ENCODE data around the gene MRPL2.

The MRPL2 gene
- total RNA-seq, result 2.2 to 3.0 reads per million in 2 experiments

DNA sequence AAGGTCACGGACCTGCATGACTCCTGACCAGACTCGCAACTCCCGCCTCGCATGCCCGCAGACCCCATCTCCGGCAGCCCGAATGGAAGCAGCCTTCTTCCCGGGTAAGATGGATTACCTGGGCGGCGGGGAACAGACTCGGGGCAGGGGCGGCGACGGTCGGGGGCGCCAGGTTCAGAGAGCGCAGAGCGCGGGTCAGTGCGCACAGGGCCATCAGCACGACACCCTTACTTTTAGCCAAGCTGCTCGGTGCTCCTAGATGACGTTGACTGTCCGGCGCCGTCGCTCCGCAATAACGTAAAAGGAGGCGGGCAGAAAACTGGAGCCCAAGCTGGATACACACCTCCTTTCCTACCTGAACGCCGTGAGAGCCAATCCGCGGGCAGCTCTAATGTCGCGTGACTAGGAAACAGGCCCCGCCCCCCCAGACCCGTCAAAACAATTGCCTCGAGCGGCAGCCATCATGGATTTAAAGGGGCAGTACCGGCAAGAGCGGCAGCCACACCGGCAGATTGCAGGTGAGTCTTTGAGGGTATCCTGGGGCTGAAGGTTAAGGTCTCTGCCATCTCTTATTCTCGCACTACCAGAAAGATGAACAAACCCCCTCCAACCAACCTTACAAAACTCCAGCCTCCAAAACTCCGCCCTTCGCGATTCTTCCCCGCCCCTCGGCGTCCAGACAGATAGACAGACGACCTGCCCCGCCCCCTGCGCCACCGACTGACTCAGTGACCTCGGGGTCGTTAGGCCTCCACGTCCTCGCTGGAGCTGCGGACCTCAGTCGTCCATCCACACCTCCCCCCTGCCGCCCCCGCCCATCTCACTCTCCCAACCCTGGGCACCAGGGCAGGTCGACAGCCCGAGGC, at the start of gene MRPL2, which contains the start of gene KLC4:
Gene MRPL2, minus strand, starts transcription at position 267 of the 866 bp plus-strand sequence. Its CDS starts 53 bp downstream, at position 214.
Gene KLC4, plus strand, starts transcription at position 464 of the 866 bp plus-strand sequence. CDS start 1,705 bp downstream, outside the sequence.
- peak; percentile 97 for DNase-seq (ENCODE audit: low read depth)

DNA sequence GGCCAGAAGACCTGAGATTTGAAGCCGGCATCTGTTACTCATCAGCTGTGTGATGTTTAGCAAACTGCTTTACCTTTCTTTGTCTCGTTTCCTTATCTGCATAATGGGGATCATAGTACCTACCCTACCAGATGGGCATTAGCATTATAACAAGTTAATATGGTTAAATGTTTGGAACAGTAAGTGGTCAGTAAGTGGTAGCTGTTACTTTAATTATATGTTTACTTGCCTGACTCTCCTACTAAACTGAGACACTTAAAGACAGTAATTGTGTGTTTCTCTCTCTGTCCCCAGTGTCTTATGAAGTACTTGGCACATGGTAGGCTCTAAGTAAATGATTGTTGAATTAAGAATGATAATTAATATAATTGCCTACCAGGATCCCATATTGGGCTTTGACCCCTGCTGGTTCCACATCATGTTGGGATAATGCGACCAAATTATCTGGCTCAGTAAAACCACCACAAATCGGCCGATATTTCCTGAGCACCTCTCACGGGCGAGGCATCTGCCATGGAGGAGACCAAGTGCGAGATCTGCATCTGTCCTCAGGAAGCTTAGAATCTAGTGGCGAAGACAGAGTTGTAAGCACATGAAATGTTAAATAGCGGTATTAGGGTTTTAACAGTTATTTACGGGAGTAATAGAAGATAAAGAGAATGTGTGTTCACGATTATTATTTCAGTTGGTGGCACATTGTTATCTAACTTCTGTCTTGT, 48.3 kb upstream of the MRPL2 start:
- DNase-seq (ENCODE audit: low read depth), result no peak

DNA sequence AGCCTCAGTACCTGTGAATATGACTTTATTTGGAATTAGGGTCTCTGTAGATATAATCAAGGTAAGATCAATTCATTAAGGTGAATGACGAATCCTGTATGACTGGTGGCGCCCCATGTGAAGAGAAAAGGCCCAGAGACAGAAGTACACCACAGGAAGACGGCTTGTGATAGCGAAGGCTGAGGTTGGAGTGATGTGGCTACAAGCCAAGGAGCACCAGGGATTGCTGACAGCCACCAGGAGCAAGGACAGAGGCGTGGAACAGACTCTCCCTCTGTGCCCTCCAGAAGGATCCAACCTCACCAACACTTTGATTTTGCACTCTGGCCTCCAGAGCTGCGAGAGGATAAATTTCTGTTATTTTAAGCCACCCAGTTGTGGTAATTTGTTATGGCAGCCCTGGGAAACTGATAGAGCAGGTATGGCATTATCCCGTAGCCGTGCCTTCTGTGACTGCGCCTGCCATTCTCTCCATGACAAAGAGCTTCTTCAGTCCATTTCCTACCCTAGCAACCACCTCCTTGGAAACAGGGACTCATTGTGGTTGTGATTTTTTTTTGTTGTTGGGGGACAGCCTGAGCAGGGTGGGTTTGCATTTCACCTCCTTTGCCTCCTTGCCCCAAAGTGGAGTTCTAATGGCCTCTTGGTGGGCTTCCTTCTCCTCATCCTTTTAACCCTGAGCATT, 46.4 kb upstream of the MRPL2 start:
- DNase-seq (ENCODE audit: low read depth), result no peak

DNA sequence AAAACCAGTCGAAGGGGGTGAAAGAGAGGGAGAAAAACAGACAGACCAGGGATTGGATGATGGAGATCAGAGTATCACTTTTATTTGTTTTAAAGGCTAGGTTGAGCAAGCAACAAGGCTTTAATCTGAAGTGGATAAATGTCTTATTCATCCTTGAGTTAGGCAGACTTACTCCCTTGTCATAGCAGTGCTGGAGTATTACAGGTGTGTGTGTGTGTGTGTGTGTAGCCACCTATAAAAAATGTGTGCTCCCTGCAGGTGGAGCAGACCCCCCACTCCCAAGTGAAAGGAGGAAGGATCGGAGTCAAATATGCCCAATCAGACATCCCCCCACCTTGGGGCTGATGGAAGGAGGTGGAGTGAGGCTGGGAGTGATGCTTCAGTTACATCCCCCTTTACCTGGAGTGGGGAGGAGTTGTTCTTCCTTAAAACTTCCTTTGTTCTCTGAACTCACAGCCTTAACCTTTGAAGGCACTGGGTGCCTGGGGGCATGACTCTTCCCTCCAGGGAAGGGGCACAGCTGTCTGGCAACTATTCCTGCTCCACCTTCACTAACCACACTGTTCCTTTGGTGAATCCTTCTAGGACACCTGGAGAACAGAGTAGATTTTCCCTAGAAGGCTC, 44.1 kb upstream of the MRPL2 start:
- DNase-seq (ENCODE audit: low read depth), result no peak

DNA sequence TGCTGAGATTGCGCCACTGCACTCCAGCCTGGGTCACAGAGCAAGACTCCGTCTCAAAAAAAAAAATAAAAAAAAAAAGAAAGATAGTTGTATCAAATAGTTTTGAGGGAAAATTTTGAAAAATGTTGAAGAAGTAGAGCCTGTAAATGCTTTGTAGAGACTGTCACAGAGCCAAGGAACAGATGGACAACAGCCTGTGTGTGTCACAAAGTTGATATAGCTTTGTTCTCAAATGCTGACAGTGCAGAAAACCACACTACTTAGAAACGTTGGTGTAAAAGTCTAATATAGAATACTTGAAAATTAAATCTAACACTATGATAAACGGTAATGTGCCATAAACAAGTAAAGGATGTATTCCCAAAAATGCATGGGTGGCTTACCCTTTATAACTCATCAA, 42.3 kb upstream of the MRPL2 start:
- no peak for DNase-seq (ENCODE audit: low read depth)

DNA sequence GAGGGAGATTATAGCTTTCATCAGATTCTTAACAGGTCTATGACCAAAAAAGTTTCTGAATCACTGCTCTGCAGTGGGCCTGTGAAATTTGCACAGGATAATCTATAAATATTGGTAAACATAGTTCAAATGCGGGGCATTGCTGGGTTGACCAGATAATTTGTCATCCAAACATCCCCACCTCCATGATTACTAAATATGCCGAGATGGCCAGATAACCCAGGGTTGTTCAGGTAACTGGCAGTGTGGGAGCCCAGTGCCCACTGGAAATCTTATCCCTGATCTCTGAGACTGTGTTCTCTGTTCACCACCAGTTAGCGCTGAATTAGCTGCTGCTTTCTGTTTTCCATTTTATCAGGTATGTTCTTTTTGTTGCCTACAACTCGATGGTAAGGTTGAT, 38.3 kb upstream of the MRPL2 start:
- no peak for DNase-seq (ENCODE audit: low read depth)

DNA sequence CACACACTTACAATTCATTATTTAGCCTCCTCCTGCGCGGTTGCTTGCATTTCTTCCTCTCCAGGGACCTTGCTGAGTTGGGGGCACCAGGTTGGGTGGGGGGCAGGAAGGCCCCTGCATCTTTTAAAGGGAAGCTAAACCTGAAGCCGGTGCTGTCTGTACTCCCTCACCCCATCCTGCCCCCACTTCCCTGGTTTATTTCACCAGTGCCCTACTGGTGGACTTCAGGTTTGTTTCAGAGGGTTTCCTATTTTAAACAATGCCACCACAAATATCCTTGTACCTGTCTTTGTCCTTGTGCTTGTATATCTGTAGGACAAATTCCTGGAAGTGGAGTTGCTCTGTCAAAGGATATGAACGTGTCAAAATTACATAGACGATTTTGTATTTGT, 37.9 kb upstream of the MRPL2 start:
- no peak for DNase-seq (ENCODE audit: low read depth)

DNA sequence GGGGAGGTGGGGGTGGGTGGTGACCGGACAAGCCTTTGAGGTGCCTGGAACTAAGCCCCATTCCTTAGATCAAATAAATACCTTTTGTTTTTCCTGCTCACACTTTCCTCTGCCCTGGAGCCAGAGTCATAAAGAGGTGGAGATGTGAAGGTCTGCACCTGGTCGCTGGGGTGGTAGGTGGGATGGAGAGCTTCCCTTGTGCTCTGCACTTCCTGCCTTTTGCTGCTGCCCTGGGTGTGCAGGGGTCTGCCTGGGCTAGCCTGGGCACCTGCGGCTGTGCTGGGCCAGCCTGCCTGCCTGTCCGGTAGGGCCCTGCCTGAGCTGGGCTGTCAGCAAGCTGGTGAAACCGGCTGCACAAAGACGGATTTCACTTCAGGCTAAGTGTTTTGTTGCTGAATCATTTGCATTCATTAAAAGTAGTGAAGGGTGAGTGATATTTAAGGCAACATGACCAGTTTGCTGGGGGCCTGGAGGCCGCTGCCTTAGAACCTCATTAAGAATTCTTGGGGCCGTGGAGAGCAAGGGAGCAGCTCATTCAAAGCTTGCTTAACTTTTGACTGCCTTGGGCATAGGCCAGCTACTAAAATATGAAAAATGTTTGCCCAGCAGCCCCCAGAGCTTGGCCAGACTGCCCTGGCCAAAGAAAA, 37.3 kb upstream of the MRPL2 start:
- no peak for DNase-seq (ENCODE audit: low read depth)

DNA sequence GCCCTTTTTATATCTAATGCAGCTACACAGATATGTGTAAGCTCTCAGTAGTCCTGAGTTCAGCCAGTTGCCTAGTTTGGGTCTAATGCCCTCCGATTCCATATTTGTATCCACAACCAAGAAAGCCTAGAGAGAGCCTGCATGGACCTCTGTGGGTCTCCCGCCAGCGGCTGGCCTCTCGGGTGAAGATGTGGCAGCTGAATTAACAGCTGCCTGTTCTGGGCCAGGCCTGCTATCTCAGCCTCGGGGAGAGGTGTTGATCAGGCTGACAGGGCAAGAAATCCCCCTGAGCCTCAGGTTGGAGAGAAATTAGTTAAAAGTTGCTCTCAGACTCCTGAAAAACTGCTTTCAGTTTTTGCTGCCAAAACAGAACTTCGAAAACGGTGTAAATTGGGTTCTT, 36.7 kb upstream of the MRPL2 start:
- DNase-seq (ENCODE audit: low read depth), result no peak

DNA sequence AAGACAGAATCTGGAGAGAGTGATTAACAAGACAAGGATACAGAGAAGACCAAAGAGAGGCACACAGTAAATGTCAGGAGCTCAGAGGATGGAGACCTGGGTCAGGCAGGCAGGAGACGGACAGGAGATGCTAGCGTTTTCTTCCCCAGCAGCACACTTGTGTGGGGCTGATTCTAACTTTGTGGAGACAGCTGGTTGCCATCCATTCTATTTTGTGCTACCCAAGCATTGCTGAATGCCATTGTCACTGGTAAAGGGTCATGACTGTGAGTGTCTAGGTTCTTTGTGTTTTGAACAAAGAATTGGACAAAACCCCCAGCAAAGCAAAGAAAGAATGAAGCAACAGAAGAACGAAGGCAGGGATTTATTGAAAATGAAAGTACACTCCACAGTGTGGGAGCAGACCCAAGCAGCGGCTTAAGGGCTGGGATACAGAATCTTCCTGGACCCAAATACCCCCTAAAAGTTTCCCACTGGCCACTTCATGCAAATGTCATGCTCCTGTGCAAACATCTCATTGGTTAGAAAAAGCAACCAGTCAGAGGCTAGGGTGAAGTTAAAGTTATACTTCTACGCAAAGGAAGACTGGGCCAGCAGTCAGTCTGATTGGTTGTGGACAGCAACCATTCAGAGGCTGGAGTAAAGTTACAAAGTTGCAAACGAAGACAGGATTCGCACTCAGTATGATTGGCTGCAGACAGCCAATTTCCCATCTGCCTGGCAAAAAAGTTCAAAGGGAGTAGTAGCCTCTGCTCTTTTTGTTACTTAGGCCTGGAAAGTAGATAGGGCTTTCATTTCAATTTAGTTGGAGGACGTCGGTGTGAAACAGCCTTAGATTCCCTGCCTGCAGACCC, 34.4 kb upstream of the MRPL2 start:
- DNase-seq (ENCODE audit: low read depth), result no peak

DNA sequence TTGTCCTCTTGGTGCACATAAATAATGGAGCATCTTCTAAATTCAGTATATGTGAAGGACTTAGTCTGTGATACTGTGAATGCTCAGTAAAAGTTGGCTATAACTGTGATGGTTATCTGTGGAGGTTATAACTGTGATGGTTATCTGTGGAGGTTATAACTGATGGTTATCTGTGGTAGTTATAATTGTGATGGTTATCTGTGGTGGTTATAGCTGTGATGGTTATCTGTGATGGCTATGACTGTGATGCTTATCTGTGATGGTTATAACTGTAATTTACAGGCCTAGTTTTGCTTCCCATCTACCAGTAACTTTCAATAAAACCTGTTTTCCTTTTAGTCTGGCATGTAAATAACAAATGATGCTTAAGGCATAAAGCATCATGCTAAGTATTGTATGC, 33.4 kb upstream of the MRPL2 start:
- DNase-seq (ENCODE audit: low read depth), result no peak

DNA sequence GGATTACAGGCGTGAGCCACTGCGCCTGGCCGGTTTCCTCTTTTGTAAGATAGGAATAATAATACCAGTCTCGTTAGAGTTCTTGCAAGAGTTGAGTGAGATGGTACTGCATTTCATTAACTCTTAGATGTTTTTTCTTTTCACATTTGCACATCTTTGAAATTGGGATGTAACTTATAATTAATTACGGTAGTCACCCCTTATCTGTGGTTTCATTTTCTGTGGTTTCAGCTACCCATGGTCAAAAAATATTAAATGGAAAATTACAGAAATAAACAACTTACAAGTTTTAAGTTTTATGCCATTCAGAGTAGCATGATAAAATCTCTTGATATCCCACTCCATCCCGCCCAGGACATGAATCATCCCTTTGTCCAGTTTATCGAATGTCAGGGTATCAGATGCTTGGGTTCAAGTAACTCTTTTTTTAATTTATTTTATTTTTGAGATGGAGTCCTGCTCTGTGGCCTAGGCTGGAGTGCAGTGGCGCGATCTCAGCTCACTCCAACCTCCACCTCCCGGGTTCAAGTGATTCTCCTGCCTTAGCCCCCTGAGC, 32.3 kb upstream of the MRPL2 start:
- no peak for DNase-seq (ENCODE audit: low read depth)

DNA sequence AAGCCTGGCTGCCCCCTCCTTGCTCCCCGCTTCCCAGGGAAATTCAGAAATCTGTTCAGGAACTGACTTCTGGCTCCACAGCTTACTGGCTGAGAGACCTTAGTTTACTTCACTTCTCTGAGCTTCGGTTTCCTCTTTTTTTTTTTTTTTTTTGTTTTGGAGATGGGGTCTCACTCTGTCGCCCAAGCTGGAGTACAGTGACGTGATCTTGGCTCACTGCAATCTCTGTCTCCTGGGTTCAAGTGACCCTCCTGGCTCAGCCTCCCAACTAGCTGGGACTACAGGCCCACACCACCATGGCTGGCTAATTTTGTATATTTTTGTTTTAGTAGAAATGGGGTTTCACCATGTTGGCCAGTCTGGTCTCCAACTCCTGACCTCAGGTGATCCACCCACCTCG, 31.8 kb upstream of the MRPL2 start:
- no peak for DNase-seq (ENCODE audit: low read depth)

DNA sequence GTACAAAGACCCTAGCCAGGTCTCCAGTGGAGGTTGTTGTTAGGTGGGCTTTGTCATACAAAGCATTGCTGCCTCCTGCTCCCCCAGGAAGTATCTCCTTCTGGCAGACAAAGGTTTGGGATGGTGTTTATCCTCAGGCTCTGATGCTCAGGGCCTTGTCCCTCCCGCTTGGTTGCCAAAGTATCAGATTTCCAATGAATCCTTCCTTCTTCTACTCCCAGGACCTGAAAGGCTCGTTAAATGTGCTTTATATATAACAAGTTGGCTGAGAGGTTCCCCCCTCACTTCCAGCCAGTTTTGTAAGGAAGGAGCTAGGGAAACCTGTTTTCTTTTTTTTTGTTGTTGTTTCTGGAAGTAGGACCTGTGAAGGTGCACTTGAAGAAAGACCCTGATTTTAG, 31.3 kb upstream of the MRPL2 start:
- no peak for DNase-seq (ENCODE audit: low read depth)

DNA sequence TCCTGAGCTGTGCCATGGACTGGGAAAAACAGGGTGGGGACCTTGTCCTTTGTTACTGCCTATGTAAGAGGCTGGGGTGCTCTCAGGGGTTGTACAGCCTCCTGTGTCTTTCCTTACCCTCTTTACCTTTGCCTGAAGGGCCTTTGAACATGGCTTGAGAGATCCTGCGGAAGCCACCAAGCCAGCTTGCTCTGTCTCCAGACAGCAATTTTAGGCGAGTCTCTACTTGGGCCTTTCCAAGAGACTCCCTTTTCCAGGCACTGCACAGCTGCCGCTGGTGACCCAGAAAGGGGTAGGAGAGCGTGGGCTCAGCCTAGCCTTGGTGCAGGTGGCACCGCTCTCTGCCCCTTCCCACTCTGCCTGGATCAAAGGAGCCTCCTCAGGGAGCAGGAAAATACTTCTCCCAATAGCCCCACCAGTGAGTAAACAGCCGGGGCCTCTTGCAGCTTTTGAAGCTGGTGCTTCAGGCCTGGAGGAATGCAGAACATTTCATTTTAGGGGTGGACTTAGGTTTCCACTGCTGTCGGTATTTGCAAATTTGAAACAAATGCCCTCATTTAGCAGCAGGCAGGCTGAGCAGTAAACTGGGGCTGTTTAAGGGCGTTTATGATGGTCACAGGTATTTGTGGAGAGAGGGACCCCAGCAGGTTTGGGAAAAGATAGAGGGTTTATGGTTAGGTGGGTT, 30.8 kb upstream of the MRPL2 start:
- no peak for DNase-seq (ENCODE audit: low read depth)

DNA sequence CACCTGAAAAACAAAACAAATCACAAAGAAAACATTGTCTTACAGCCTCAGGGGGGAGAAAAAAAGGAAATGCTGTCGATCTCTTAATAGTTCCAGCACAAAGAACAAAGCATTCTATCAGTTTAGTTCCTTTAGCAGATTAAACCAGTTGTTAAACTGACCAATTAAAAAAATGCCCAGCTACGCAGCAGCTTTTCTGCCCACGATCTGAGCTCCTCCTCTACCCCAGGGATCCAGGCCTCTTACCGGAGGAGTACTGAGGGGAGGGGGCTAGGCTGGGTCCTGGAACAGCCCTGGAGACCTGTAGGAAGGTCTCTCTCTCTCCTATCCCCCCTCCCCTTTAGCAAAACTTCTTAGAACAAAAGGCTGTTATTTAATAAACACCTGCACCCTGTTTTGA, 30.2 kb upstream of the MRPL2 start:
- DNase-seq (ENCODE audit: low read depth), result no peak

DNA sequence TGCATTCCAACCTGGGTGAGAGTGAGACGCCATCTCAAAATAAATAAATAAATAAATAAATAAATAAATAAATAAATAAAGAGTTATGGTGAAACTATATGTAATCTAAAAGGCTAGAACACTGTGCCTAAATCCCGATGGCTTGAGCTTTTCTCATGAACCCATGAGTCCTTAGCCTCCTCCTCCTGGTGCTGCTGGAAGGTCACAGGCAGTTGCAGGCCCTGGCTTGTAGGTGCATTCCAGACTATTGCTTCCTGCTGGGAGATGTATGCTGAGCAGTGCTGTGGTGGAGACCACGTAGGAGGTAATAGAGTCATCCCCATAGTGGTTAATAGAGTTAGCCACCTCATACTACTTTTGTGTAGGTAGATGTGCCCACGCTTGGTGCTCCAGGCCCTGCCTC, 29.4 kb upstream of the MRPL2 start:
- no peak for DNase-seq (ENCODE audit: low read depth)

DNA sequence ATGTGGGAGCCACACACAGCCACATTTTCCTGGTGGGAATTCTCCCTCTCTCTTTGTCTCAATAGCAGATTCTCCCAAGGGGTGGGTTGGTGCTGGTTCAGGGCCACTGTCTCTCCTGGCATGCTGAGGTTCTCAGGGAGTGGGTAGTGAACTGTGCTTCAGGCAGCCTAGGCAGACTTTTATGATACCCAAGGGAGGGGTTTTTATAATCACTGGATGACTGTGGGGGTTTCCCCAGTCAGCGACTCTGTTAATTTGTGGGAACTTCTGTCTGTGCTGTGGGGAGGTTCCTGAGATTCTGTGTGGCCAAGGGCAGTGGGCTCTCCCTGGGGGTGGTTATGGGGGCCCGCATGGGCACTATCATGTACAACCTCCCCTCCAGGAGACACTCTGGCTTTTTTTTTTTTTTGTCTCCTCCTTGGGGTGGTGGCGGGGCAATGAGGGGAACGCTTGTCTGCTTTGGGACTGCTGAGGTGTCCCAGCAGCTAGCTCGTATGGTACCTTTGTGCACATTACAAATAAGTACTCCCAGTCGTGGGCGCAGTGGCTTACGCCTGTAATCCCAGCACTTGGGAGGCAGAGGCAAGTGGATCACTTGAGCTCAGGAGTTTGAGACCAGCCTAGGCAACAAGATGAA, 26.9 kb upstream of the MRPL2 start:
- DNase-seq (ENCODE audit: low read depth), result no peak
